K562 (cell line): Measurements from ENCODE around the gene WDR46. TPM values are rescaled to one million over a fixed set of nuclear protein-coding genes. Genes with fewer than 3 reads are reported as not detected.

Experiments
- BRD9 ChIP-seq: fragments of 450-650 bp; IDR thresholded peaks from 2 replicates; pipeline ENCODE4 v1.6.1; 2018; ENCODE audit warnings: low read depth; ENCODE audit not compliant: partially characterized antibody
- CEBPG ChIP-seq, 3 experiments: fragments of 200-800 bp in 1 of 3; sonication (Bioruptor generic) in 1 of 3; sonication (generic) in 1 of 3; formaldehyde crosslinking in 1 of 3; IDR thresholded peaks in 2 of 3; conservative IDR thresholded peaks in 1 of 3; 2 replicates each; pipeline versions ENCODE4 v1.6.1 to v1.8.0; 2016 to 2022; ENCODE audit warnings: missing compliant biosample characterization in 2 of 3, missing genetic modification characterization in 2 of 3, mild to moderate bottlenecking in 1 of 3, missing genetic modification reagents in 1 of 3
- CREM ChIP-seq: IDR thresholded peaks from 2 replicates; pipeline ENCODE4 v1.6.1; 2014; ENCODE audit warnings: antibody characterized with exemption, low read depth
- ESRRA ChIP-seq: fragments of 450-650 bp; IDR thresholded peaks from 2 replicates; pipeline ENCODE4 v1.6.1; 2014; ENCODE audit warnings: low read depth, mild to moderate bottlenecking, moderate library complexity, borderline replicate concordance
- GATAD2A ChIP-seq: fragments of 450-650 bp; IDR thresholded peaks from 2 replicates; pipeline ENCODE4 v1.6.1; 2017
- KDM2B ChIP-seq: fragments of 250-450 bp; sonication (Bioruptor Pico); IDR thresholded peaks from 2 replicates; pipeline ENCODE4 v1.8.0; 2021; ENCODE audit warnings: mild to moderate bottlenecking, moderate library complexity
- MTF1 ChIP-seq: fragments of 250-450 bp; sonication (Bioruptor Pico); IDR thresholded peaks from 2 replicates; pipeline ENCODE4 v1.9.0; 2021; ENCODE audit warnings: moderate library complexity, mild to moderate bottlenecking, inconsistent platforms, borderline replicate concordance
- RBM39 ChIP-seq: fragments of 200-400 bp; formaldehyde crosslinking; optimal IDR thresholded peaks from 2 replicates; pipeline ENCODE3; 2018; ENCODE audit warnings: low read depth, low read length
- RFX1 ChIP-seq: fragments of 450-650 bp; IDR thresholded peaks from 2 replicates; pipeline ENCODE4 v1.6.1; 2016; ENCODE audit warnings: mild to moderate bottlenecking, moderate library complexity
- SMARCA5 ChIP-seq: fragments of 450-650 bp; IDR thresholded peaks from 2 replicates; pipeline ENCODE4 v1.6.1; 2016
- SRF ChIP-seq, 2 experiments: fragments of 250-450, 450-650 bp in 1 of 2; sonication (Bioruptor Pico) in 1 of 2; sonication (generic) in 1 of 2; formaldehyde crosslinking; IDR thresholded peaks; 2 replicates each; pipeline versions ENCODE4 v1.5.0 to v1.5.1; 2020 to 2022; ENCODE audit warnings: mild to moderate bottlenecking in 1 of 2, missing genetic modification reagents in 1 of 2
- TARDBP ChIP-seq: fragments of 450-650 bp; IDR thresholded peaks from 2 replicates; pipeline ENCODE4 v1.6.1; 2016
- YY1 ChIP-seq, 3 experiments: IDR thresholded peaks; 2 replicates each; pipeline ENCODE4 v1.6.1; 2011; ENCODE audit warnings: low read length in 2 of 3, mild to moderate bottlenecking in 2 of 3, moderate library complexity in 2 of 3, borderline replicate concordance in 1 of 3, control low read depth in 1 of 3, low read depth in 1 of 3; ENCODE audit not compliant: insufficient read depth in 3 of 3, insufficient replicate concordance in 2 of 3, control insufficient read depth in 1 of 3, insufficient read length in 1 of 3; ENCODE audit errors: extremely low read depth in 1 of 3
- ZNF445 ChIP-seq: fragments of 250-450 bp; sonication (Bioruptor Pico); IDR thresholded peaks from 2 replicates; pipeline ENCODE4 v1.4.0; 2020; ENCODE audit warnings: low read depth, mild to moderate bottlenecking, moderate library complexity
- ZNF785 ChIP-seq: fragments of 250-450 bp; sonication (Bioruptor Pico); IDR thresholded peaks from 2 replicates; pipeline ENCODE4 v1.4.0; 2020; ENCODE audit warnings: mild to moderate bottlenecking
- polyA plus RNA-seq, 8 experiments: library from polyadenylated mRNA; depleted of rRNA in 4 of 8; stranded (reverse) in 5 of 8; unstranded in 3 of 8; fragments of >200 nt; fragmentation: Nextera tagmentation in 2 of 8; fragmentation: Illumina TruSeq in 1 of 8; extraction: Ambion mirVana in 2 of 8; extraction: Trizol in 1 of 8; gene quantifications; 2 replicates each; pipeline versions ENCODE4 v1.2.1 to v1.2.3, GENCODE V29; 2011 to 2014; ENCODE audit warnings: inconsistent platforms in 1 of 8, missing spikeins in 1 of 8
- total RNA-seq, 7 experiments: library from RNA; depleted of rRNA in 6 of 7; stranded (reverse); fragments of >200 nt in 6 of 7; fragmentation: Illumina TruSeq in 2 of 7; extraction: Trizol in 2 of 7; gene quantifications; 2 replicates each; pipeline versions ENCODE4 v1.2.1 to v1.2.3, GENCODE V29; 2011 to 2021; ENCODE audit warnings: low replicate concordance in 1 of 7
- TF ChIP-seq, protein P1 (sequence below): sonication (generic); formaldehyde crosslinking; IDR thresholded peaks from 2 replicates; pipeline ENCODE4 v1.8.0; 2023; ENCODE audit warnings: missing genetic modification reagents, mild to moderate bottlenecking, borderline replicate concordance
- TF ChIP-seq, protein P2 (sequence below): sonication (generic); formaldehyde crosslinking; IDR thresholded peaks from 2 replicates; pipeline ENCODE4 v1.8.1; 2023; ENCODE audit warnings: mild to moderate bottlenecking, missing genetic modification reagents
- TF ChIP-seq, protein P3 (sequence below), 2 experiments: fragments of 250-450 bp in 1 of 2; fragments of 450-650 bp in 1 of 2; sonication (Bioruptor Pico) in 1 of 2; IDR thresholded peaks; 2 replicates each; pipeline versions ENCODE4 v1.6.1 to v1.8.0; 2016 to 2021; ENCODE audit warnings: mild to moderate bottlenecking in 2 of 2, moderate library complexity in 2 of 2, missing compliant biosample characterization in 1 of 2, missing genetic modification characterization in 1 of 2

Gene WDR46
- total and polyA plus RNA-seq, 9 of the 15 experiments (the other 6 are each of a cell fraction or from before 2014, with no cell fraction given), result 8.9 to 146 (median 93.1) TPM

DNA sequence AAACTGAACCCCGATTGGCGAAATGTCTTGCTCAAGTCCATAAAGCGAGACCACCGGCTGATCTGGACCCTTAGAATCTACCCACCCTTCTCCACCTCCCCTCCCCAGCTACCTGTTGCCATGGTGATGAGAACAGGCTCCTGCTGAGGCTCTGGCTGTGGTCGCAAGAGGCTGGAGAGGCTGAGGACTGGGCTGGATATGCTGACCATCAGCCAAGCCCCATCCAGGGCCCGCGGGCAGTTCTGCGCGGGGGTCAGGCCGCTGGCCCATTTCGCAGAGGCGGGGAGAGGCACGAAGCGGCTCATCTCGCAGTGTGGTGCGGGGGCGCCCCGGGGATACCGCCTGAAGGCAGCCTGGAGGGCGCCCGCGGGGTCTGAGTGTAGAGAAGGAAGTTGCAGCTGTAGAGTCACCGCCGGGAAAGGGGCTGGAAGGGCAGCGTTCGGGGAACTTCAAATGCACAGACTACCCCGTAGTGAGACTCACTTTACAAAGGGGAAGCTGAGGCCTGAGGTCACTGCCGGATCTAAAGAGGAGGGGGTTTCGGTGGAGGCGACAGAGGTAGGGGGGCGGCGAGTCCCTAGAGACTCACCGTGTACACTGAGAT, 24.2 kb upstream of the WDR46 start (continued):
- TF ChIP-seq YY1 (IDR thresholded peaks at IDR 0.05; ENCODE audit: borderline replicate concordance in 1 of 3, control insufficient read depth in 1 of 3, extremely low read depth in 1 of 3, insufficient read depth in 3 of 3, insufficient read length in 1 of 3, insufficient replicate concordance in 2 of 3, low read depth in 1 of 3, low read length in 2 of 3), result peak in 1 of 3 experiments; percentile 7
- TF ChIP-seq SMARCA5, result 0 out of 2 replicates have a peak, but pooled peaks have one; percentile 29
- TF ChIP-seq TARDBP, result no peak
- TF ChIP-seq, protein P1, sequence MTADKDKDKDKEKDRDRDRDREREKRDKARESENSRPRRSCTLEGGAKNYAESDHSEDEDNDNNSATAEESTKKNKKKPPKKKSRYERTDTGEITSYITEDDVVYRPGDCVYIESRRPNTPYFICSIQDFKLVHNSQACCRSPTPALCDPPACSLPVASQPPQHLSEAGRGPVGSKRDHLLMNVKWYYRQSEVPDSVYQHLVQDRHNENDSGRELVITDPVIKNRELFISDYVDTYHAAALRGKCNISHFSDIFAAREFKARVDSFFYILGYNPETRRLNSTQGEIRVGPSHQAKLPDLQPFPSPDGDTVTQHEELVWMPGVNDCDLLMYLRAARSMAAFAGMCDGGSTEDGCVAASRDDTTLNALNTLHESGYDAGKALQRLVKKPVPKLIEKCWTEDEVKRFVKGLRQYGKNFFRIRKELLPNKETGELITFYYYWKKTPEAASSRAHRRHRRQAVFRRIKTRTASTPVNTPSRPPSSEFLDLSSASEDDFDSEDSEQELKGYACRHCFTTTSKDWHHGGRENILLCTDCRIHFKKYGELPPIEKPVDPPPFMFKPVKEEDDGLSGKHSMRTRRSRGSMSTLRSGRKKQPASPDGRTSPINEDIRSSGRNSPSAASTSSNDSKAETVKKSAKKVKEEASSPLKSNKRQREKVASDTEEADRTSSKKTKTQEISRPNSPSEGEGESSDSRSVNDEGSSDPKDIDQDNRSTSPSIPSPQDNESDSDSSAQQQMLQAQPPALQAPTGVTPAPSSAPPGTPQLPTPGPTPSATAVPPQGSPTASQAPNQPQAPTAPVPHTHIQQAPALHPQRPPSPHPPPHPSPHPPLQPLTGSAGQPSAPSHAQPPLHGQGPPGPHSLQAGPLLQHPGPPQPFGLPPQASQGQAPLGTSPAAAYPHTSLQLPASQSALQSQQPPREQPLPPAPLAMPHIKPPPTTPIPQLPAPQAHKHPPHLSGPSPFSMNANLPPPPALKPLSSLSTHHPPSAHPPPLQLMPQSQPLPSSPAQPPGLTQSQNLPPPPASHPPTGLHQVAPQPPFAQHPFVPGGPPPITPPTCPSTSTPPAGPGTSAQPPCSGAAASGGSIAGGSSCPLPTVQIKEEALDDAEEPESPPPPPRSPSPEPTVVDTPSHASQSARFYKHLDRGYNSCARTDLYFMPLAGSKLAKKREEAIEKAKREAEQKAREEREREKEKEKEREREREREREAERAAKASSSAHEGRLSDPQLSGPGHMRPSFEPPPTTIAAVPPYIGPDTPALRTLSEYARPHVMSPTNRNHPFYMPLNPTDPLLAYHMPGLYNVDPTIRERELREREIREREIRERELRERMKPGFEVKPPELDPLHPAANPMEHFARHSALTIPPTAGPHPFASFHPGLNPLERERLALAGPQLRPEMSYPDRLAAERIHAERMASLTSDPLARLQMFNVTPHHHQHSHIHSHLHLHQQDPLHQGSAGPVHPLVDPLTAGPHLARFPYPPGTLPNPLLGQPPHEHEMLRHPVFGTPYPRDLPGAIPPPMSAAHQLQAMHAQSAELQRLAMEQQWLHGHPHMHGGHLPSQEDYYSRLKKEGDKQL (CRISPR knock-in tag), result peak; percentile 31; the same call in 1 of the 2 replicates
- TF ChIP-seq, protein P2, sequence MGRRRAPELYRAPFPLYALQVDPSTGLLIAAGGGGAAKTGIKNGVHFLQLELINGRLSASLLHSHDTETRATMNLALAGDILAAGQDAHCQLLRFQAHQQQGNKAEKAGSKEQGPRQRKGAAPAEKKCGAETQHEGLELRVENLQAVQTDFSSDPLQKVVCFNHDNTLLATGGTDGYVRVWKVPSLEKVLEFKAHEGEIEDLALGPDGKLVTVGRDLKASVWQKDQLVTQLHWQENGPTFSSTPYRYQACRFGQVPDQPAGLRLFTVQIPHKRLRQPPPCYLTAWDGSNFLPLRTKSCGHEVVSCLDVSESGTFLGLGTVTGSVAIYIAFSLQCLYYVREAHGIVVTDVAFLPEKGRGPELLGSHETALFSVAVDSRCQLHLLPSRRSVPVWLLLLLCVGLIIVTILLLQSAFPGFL, result 0 out of 2 replicates have a peak, but pooled peaks have one; percentile 33
- TF ChIP-seq BRD9, result peak; percentile 19
- TF ChIP-seq CREM, result peak; percentile 28; the same call in 1 of the 2 replicates
- TF ChIP-seq ZNF785, result no peak
- TF ChIP-seq KDM2B (CRISPR knock-in tag), result 0 out of 2 replicates have a peak, but pooled peaks have one; percentile 9
- no peak for TF ChIP-seq MTF1 (CRISPR knock-in tag)
- TF ChIP-seq, protein P3, sequence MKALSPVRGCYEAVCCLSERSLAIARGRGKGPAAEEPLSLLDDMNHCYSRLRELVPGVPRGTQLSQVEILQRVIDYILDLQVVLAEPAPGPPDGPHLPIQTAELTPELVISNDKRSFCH (CRISPR knock-in tag; IDR thresholded peaks at IDR 0.05), result no peak
- TF ChIP-seq, protein P3 (tag; IDR thresholded peaks at IDR 0.05), result 0 out of 2 replicates have a peak, but pooled peaks have one; percentile 24
- TF ChIP-seq CEBPG (CRISPR knock-in tag; IDR thresholded peaks at IDR 0.05), result peak; percentile 24; the same call in 1 of the 2 replicates
- no peak for TF ChIP-seq CEBPG (tag; conservative IDR thresholded peaks at IDR 0.05 in 1 of 2, IDR thresholded peaks at IDR 0.05 in 1 of 2)
- no peak for TF ChIP-seq ZNF445 (CRISPR knock-in tag)
- TF ChIP-seq GATAD2A, result 0 out of 2 replicates have a peak, but pooled peaks have one; percentile 21
- peak in 1 of 2 experiments; percentile 30; a peak in 1 of 4 replicates for TF ChIP-seq SRF (CRISPR knock-in tag; IDR thresholded peaks at IDR 0.05)
- TF ChIP-seq RBM39, result no peak
- TF ChIP-seq RFX1, result peak; percentile 94
- TF ChIP-seq ESRRA, result peak; percentile 30
